NCI-H345 treated with DMSO at 0.1 percent for 48 hours (cell line): ENCODE measurements around the gene DEFB110.

Experiments used
- DNase-seq: peaks from one replicate; lab custom pipeline; 2025; ENCODE audit not compliant: unreplicated experiment; lab: John Stamatoyannopoulos, UW

DEFB110 gene

GRCh38 chr6:50021894-50022293 is at the start of gene DEFB110:
TSS of gene DEFB110 (minus strand) at chr6:50021994. CDS start at chr6:50021935, 59 bp downstream.
- no peak for DNase-seq

- DNase-seq, result no peak
Observed at GRCh38 chr6:50070101-50070500, 48.3 kb upstream of the DEFB110 start.

- no peak for DNase-seq
Observed at GRCh38 chr6:50062051-50062450, 40.3 kb upstream of the DEFB110 start.

GRCh38 chr6:50056242-50056641 is 34.4 kb upstream of the DEFB110 start:
- DNase-seq, result no peak

GRCh38 chr6:50049829-50050228 is 28.0 kb upstream of the DEFB110 start, which contains the start of gene DEFB112:
TSS of gene DEFB112 (minus strand) at chr6:50049929. CDS start at chr6:50049869, 60 bp downstream.
- DNase-seq, result no peak

GRCh38 chr6:50047026-50047425 is 25.2 kb upstream of the DEFB110 start:
- DNase-seq, result no peak

- no peak for DNase-seq
Observed at GRCh38 chr6:50030777-50031562, 9.2 kb upstream of the DEFB110 start.

GRCh38 chr6:50030350-50030749 is 8.6 kb upstream of the DEFB110 start:
- no peak for DNase-seq

- no peak for DNase-seq
Observed at GRCh38 chr6:50025258-50025657, 3.5 kb upstream of the DEFB110 start.

- DNase-seq, result no peak
Observed at GRCh38 chr6:50007819-50008218, 14.0 kb downstream of the DEFB110 start.

GRCh38 chr6:50003139-50003538 is 18.7 kb downstream of the DEFB110 start:
- no peak for DNase-seq

GRCh38 chr6:49995278-49995677 is 26.5 kb downstream of the DEFB110 start:
- no peak for DNase-seq

GRCh38 chr6:49988900-49989299 is 32.9 kb downstream of the DEFB110 start:
- no peak for DNase-seq

- no peak for DNase-seq
Observed at GRCh38 chr6:49987749-49988148, 34.0 kb downstream of the DEFB110 start.

- DNase-seq, result no peak
Observed at GRCh38 chr6:49986551-49986950, 35.2 kb downstream of the DEFB110 start.

GRCh38 chr6:49982046-49982445 is 39.7 kb downstream of the DEFB110 start:
- no peak for DNase-seq

GRCh38 chr6:49980898-49981297 is 40.9 kb downstream of the DEFB110 start:
- DNase-seq, result no peak

- DNase-seq, result no peak
Observed at GRCh38 chr6:49979584-49979983, 42.2 kb downstream of the DEFB110 start.

- DNase-seq, result no peak
Observed at GRCh38 chr6:49978332-49979226, 43.2 kb downstream of the DEFB110 start.

GRCh38 chr6:49969605-49970004 is 52.2 kb downstream of the DEFB110 start, which contains the start of gene DEFB113:
TSS of gene DEFB113 (minus strand) at chr6:49969625. CDS start at chr6:49969625, 0 bp downstream.
- DNase-seq, result no peak
